Stomach (tissue), 4 donors: ENCODE measurements around the gene MAPK14.

Experiments used
- POLR2A ChIP-seq, 4 donors: fragments of 450-650 bp; IDR thresholded peaks; one replicate each; pipeline ENCODE4 v1.6.1; 2016; ENCODE audit warnings: antibody characterized with exemption in 4 of 4, control low read depth in 2 of 4, mild to moderate bottlenecking in 1 of 4, moderate library complexity in 1 of 4
- POLR2AphosphoS5 ChIP-seq, 3 donors: sonication (generic); formaldehyde crosslinking; IDR thresholded peaks; one replicate each; pipeline ENCODE4 v1.6.1; 2016; ENCODE audit warnings: antibody characterized with exemption in 3 of 3
- TF ChIP-seq, protein P1 (sequence below), 7 experiments: fragments of 450-650 bp in 4 of 7; fragments of 200-600 bp in 3 of 7; sonication (generic) in 3 of 7; IDR thresholded peaks; one replicate each; pipeline ENCODE4 v1.5.1; 2016 to 2019; ENCODE audit warnings: antibody characterized with exemption in 7 of 7, control low read depth in 2 of 7, mild to moderate bottlenecking in 1 of 7

DNA sequence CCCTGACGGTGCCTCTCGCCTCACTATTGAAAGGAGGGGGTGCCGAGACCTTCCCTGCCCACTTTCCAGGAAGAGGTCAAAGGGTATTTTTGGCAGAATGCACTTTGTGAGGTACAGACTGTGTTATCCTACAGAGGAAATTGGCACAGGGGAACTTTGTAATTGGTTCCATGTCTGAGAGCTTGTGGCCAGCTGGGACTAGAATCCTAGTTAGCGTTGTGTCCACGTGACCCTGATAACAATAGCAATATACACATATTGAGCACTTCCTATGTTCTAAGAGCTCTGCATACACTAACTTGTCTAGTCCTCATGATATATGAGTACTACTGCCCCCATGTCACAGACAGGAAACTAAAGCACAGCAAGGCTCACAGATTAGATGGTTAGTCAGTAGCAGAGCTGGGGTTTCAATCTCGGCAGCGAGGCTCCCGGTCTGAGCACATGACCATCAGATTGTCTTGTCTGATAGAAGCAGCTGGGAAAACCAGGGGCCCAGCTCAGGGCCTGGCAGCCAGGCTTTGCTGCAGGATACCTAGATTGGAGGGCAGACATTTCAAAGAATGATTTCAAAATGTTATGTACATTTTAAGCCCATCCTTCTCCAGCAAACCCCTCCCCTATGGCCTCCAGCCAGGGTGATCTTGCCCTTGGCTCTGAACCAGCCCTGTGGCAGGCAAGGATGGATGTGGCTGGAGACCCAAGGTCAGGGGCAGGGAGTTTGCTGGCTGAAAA is 104.1 kb downstream of the MAPK14 start:
- TF ChIP-seq POLR2A (IDR thresholded peaks at IDR 0.05) (no peak), POLR2AphosphoS5 (IDR thresholded peaks at IDR 0.05) (no peak)
- TF ChIP-seq, protein P1, sequence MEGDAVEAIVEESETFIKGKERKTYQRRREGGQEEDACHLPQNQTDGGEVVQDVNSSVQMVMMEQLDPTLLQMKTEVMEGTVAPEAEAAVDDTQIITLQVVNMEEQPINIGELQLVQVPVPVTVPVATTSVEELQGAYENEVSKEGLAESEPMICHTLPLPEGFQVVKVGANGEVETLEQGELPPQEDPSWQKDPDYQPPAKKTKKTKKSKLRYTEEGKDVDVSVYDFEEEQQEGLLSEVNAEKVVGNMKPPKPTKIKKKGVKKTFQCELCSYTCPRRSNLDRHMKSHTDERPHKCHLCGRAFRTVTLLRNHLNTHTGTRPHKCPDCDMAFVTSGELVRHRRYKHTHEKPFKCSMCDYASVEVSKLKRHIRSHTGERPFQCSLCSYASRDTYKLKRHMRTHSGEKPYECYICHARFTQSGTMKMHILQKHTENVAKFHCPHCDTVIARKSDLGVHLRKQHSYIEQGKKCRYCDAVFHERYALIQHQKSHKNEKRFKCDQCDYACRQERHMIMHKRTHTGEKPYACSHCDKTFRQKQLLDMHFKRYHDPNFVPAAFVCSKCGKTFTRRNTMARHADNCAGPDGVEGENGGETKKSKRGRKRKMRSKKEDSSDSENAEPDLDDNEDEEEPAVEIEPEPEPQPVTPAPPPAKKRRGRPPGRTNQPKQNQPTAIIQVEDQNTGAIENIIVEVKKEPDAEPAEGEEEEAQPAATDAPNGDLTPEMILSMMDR (IDR thresholded peaks at IDR 0.05), result no peak
